Aorta (tissue), 5 donors: Measurements from ENCODE around the gene SRD5A3. TPM values are rescaled to one million over a fixed set of nuclear protein-coding genes. Genes with fewer than 3 reads are reported as not detected.

ENCODE experiments used
- ATAC-seq: fragments of 200-7000 bp; cut with Tn5 transposase; one replicate; pipeline ENCODE4 v1.9.1; 2022; ENCODE audit warnings: moderate library complexity; ENCODE audit not compliant: low FRiP score
- DNase-seq, 2 donors: peaks; one replicate each; pipeline ENCODE4 v3.0.0-alpha.2; 2020
- H3K27ac ChIP-seq, 2 donors: one replicate each; pipeline ENCODE4 v1.5.1; 2013; ENCODE audit warnings: low read length in 2 of 2, mild to moderate bottlenecking in 2 of 2, moderate library complexity in 2 of 2, control low read depth in 1 of 2, inconsistent platforms in 1 of 2, low read depth in 1 of 2
- H3K27me3 ChIP-seq, 2 donors: one replicate each; pipeline ENCODE4 v1.6.1; 2013; ENCODE audit warnings: control low read depth in 1 of 2, low read length in 1 of 2, mild to moderate bottlenecking in 1 of 2, moderate library complexity in 1 of 2; ENCODE audit not compliant: insufficient read depth in 2 of 2, control insufficient read depth in 1 of 2
- H3K36me3 ChIP-seq, 2 donors: one replicate each; pipeline ENCODE4 v1.6.1; 2013; ENCODE audit warnings: control low read depth in 1 of 2, low read length in 1 of 2, mild to moderate bottlenecking in 1 of 2; ENCODE audit not compliant: insufficient read depth in 2 of 2, control insufficient read depth in 1 of 2
- H3K4me1 ChIP-seq, 2 donors: one replicate each; pipeline ENCODE4 v1.6.1; 2013; ENCODE audit warnings: low read length in 2 of 2, control low read depth in 1 of 2, mild to moderate bottlenecking in 1 of 2, moderate library complexity in 1 of 2; ENCODE audit not compliant: insufficient read depth in 2 of 2, control insufficient read depth in 1 of 2
- H3K4me3 ChIP-seq, 2 donors: one replicate each; pipeline ENCODE4 v1.5.1; 2013; ENCODE audit warnings: low read length in 2 of 2, control low read depth in 1 of 2, mild to moderate bottlenecking in 1 of 2
- H3K9me3 ChIP-seq: one replicate; pipeline ENCODE4 v1.6.1; 2013; ENCODE audit warnings: mild to moderate bottlenecking, low read length; ENCODE audit not compliant: control insufficient read depth
- WGBS, 2 donors: extraction: QIAGEN DNeasy Blood & Tissue Kit; methylation state at CpG; one replicate each; pipeline ENCODE4 v1.1.7; 2013; 5-methylcytosine and 5-hydroxymethylcytosine counted together
- intact Hi-C, 2 donors: fragments of 100-400 bp; cut with DNase I; formaldehyde crosslinking; loops; one replicate each; pipeline versions ENCODE4 v1.14.2 to v1.15.0; 2022
- polyA plus RNA-seq, 2 donors: library from polyadenylated mRNA; stranded (reverse); fragments of 200-250 nt; gene quantifications; one replicate each; pipeline ENCODE4 v1.2.3, GENCODE V29; 2013
- total RNA-seq, 2 donors: library from RNA; stranded (reverse); fragmentation: NEBNext Ultra II Directional; extraction: Animal tissue kit (Norgen Biotek cat#: 25700); gene quantifications; one replicate each; pipeline ENCODE4 v1.2.1, GENCODE V29; 2021
- donor health status: healthy with polysubstance abuse.
- donor health status: Bipolar disorder and iron deficiency.
- donor health status: DM: no; HTN: no; CAD: no.
- donor health status: DM: no; HTN: no; CAD: no.
- donor health status: DM: yes; HTN: yes; CAD: no.

The SRD5A3 gene
- total and polyA plus RNA-seq, 4 donors = 6.1 to 11.7 (median 8.1) TPM

DNA sequence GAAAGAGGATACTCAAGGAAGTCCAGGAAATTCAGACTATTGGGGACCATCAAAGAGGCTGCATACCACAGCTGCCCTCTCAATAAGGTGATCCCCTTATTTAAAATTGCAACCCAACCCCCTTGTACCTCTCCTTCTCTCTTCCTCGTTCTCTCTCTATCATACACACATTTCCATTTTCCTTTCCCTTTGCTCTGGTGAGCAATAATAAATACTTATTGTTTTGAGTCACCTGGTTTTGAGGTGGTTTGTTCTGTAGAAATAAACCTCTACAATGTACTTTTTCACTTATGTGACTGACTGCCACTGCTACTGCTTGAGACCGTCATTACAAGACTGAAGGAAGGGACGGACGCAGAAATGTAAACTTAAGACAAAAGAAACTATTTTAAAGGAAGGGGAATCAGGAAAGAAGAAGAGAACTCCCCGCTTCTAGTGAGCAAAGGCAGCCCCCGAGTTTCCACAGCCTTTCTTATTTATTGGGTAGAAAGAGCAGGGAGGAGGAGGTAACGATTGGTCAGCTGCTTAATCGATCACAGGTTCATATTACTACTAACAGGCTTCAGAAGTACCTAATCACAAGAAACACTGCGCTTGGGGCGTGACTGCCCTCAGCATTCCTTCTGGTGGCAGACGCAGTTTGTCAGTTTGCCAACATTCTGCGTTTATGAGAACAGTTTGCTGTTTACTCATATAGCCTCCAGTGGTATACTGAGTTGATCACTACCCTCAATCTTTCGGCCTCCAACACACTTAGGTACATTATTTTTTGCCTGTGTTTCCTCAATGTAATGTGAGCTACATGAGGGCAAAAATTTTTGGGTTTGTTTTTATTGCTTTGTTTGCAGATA, 32.8 kb downstream of the SRD5A3 start:
- Histone ChIP-seq H3K4me3 (no peak overlapping the region), H3K27ac (no peak overlapping the region), H3K36me3 (peaks cover 0 to 3% of the 10 kb centered on the region in 2 donors), H3K4me1 (no peaks in the 10 kb centered on the region), H3K9me3 (no peaks in the 10 kb centered on the region), H3K27me3 (no peaks in the 10 kb centered on the region)
- DNase-seq (no peak), ATAC-seq (no peak)
- intact Hi-C loops = no loop called here
- 83% methylated on average over 13 of the region's 13 CpGs for WGBS, 2 donors

DNA sequence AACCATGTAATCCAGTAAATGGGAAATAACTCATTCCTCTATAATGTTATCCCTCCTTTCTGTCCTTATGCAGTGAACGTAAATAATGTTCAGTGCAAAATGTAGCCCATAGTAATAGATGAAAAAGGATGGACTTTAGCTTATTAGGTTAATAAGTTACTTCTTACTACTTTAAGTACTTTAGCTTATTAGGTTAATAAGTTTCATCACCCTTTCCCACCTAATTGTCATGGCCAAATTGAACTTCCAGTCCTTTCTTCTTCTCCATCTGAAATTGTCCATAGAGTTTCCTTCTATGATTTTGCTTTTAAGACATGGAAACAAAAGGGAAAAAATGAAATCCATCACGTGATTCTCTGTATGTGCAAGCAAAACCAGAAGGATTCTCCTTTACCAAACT, 34.5 kb downstream of the SRD5A3 start:
- intact Hi-C loops = no loop called here
- 87 to 93% methylated on average over 2 of the region's 2 CpGs for WGBS, 2 donors
- Histone ChIP-seq H3K27me3 (no peaks in the 10 kb centered on the region), H3K36me3 (peaks cover 0 to 3% of the 10 kb centered on the region in 2 donors), H3K9me3 (no peaks in the 10 kb centered on the region), H3K4me1 (no peaks in the 10 kb centered on the region), H3K4me3 (no peak overlapping the region), H3K27ac (no peak overlapping the region)
- no peak for ATAC-seq
- no peak for DNase-seq

DNA sequence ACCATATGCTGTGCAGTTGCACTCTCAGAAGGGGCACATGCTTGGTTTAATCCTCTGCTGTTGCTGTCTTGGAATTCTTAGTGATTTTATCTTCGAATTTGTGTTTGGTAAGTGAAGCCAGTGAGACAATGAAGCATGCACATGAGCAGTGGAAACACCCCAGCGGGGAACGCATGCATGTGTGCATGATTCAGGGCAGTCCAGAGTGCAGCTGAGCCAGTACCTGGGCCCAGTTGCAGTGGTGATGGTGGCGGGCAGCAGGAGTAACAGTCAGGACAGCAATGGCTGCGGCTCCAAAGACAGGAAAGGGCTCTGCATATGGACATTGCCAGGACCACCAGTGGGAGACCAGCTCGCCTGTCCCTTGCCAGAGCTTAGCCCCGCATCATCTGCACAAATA, 35.5 kb downstream of the SRD5A3 start:
- Histone ChIP-seq H3K36me3 (peaks cover 0 to 3% of the 10 kb centered on the region in 2 donors), H3K9me3 (no peaks in the 10 kb centered on the region), H3K27me3 (no peaks in the 10 kb centered on the region), H3K4me3 (no peak overlapping the region), H3K4me1 (no peaks in the 10 kb centered on the region), H3K27ac (no peak overlapping the region)
- intact Hi-C loops = no loop called here
- DNase-seq (no peak), ATAC-seq (no peak)
- WGBS, 2 donors = 93% methylated on average over 7 of the region's 7 CpGs

DNA sequence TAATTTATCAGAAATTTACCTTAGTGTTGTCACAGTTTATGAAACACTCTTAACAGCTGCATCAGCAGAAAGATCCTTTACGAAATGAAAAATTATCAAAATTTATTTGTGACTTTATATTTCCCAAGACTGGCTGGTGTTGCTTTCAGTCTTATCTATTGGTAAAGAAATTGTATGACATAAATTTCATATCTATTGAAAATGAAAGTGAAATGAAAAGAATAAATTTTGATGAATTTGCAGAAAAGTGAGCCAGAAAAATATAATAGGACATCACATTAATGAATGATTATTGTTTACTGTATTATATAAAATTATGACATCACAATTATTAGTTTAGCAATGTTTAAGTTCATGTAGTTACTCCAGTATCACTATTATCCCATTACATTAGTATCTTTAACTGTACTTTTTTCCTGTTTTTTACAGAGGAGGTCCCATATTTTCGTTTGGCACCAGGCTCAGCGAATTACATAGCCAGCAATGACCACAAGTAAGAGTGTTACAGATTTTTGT, 36.5 kb downstream of the SRD5A3 start:
- WGBS, 2 donors = 89 to 94% methylated on average over 3 of the region's 3 CpGs
- no peaks in the 10 kb centered on the region for H3K9me3 ChIP-seq
- DNase-seq (no peak), ATAC-seq (no peak)
- no peaks in the 10 kb centered on the region for H3K4me1 ChIP-seq
- no peak overlapping the region for H3K4me3 ChIP-seq
- peaks cover 0 to 3% of the 10 kb centered on the region in 2 donors for H3K36me3 ChIP-seq
- H3K27me3 ChIP-seq = no peaks in the 10 kb centered on the region
- no peak overlapping the region for H3K27ac ChIP-seq
- intact Hi-C loops = no loop called here

DNA sequence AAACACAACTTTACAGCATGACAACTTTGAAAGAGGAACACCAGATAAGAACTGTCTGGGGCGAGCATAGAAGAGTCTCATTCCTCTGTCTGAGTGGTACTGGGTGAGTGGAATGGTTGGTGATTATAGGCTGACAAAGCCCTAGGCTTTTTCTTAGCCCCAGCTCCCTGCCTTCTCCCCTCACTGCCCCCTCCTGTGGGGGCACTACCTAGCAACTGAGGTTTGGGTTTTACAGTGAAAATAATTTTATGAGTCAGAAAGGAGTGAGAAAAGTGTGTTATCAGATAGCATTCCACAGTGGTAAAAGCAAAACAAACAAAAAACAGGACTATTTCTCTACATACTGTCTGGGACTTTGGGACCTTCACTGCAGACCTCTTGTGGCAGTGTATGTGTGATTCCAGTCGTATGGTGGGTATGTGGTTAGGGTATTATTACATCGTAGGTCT, 39.2 kb downstream of the SRD5A3 start:
- Histone ChIP-seq H3K4me3 (no peak overlapping the region), H3K27ac (no peak overlapping the region), H3K9me3 (no peaks in the 10 kb centered on the region), H3K4me1 (no peaks in the 10 kb centered on the region), H3K36me3 (peaks cover 0 to 3% of the 10 kb centered on the region in 2 donors), H3K27me3 (no peaks in the 10 kb centered on the region)
- WGBS, 2 donors = 70 to 74% methylated on average over 3 of the region's 3 CpGs
- intact Hi-C loops = no loop called here
- ATAC-seq = no peak
- no peak for DNase-seq

DNA sequence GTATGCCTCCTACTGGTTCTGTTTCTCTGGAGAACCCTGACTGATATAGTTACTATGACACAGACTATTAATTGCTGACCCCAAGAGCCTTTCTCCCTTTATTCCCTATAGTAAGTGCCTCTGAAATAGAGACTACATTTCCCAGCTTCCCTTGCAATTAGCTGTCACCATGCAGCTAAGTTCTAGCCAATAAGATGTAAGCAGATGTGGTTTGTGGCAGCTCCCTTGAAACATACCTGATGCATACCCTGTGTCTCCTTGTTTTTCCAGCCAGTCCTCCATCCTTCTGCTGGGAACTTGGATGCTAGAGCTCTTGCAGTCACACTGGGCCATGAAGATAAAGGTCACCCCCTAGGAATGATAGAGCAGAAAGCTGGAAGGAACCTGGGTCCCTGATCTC, 40.0 kb downstream of the SRD5A3 start:
- no peaks in the 10 kb centered on the region for H3K27me3 ChIP-seq
- ATAC-seq (no peak), DNase-seq (no peak)
- H3K4me1 ChIP-seq = no peaks in the 10 kb centered on the region
- H3K27ac ChIP-seq = no peak overlapping the region
- intact Hi-C loops = no loop called here
- no peaks in the 10 kb centered on the region for H3K9me3 ChIP-seq
- no peak overlapping the region for H3K4me3 ChIP-seq
- H3K36me3 ChIP-seq = peaks cover 0 to 3% of the 10 kb centered on the region in 2 donors

DNA sequence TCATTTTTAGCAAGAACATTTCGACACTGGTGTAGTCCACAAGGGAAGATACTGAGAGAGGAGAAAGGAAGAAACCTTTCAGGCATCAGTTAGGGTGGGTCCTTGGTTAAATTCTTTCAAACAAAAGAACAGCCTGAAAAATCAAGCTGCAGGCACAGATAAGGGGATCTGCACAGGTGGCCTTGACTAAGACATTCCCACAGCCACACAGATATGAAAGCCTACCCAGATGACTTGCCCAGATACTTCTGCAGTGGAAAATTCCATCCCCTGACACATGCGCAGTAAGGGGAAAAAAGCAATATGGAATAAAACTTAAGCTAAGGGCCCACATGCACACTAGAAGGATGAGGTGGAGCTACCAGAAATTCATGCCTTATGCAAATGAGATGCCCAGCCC, 40.8 kb downstream of the SRD5A3 start:
- no peaks in the 10 kb centered on the region for H3K27me3 ChIP-seq
- no peak for ATAC-seq
- DNase-seq = no peak
- no peak overlapping the region for H3K4me3 ChIP-seq
- WGBS, 2 donors = 89 to 100% methylated on average over 2 of the region's 2 CpGs
- H3K9me3 ChIP-seq = no peaks in the 10 kb centered on the region
- intact Hi-C loops = no loop called here
- H3K4me1 ChIP-seq = no peaks in the 10 kb centered on the region
- H3K27ac ChIP-seq = no peak overlapping the region
- H3K36me3 ChIP-seq = no peaks in the 10 kb centered on the region

DNA sequence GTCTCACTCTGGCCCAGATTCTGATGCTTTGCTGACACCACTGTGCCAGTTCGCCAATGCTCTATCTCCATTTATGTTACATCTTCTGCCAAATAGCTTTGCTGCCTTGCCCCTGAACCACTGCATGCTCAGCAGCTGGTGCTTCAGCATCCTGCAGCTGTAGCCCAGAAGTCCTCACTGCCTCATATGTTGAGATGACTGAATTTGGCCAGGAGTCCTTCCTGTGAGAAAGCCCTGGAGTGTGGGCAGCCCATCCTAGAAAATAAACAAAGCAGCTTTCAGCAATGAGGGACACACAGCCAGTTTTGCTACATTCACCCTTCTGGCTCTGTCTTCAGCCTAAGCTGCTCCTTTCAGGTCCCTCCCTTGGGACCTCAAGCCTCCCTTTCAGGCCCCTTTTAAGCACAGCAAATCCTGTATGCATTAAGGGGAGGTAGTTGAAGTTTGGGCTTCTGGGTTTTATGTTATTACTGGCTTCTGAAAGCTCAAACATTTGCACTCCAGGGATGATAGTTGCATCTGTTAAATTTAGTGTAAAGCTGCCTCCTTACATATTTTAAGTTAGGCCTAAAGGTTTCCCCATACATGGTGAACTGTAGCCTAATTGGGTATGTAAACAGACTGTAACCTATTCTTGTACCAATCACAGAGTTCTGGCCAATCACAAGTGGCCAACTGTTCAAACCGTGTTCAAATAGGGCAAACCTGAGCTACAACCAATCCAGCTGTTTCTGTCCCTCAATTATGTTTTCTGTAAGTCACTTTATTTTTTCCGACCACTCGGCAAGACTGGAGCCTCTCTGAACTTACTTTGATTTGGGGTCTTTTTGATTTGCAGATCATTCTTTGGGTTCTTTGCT, 47.6 kb downstream of the SRD5A3 start:
- Histone ChIP-seq H3K36me3 (no peaks in the 10 kb centered on the region), H3K27me3 (no peaks in the 10 kb centered on the region), H3K4me3 (no peak overlapping the region), H3K9me3 (no peaks in the 10 kb centered on the region), H3K4me1 (no peaks in the 10 kb centered on the region), H3K27ac (no peak overlapping the region)
- intact Hi-C loops = no loop called here
- 86 to 90% methylated on average over 4 of the region's 4 CpGs for WGBS, 2 donors
- ATAC-seq (no peak), DNase-seq (no peak)
